Choroid plexus epithelial cell (primary cell): ENCODE results near the gene PPP1R14C.

Experiments
- DNase-seq: peaks from one replicate; pipeline ENCODE4 v3.0.0-alpha.2; 2010; ENCODE audit warnings: low read depth
- H3K4me3 ChIP-seq: 2 replicates; pipeline ENCODE4 v1.5.1; 2011; ENCODE audit warnings: low read depth, mild to moderate bottlenecking, control low read depth, low read length, moderate library complexity
- TF ChIP-seq, protein P1 (sequence below): conservative IDR thresholded peaks from 2 replicates; pipeline ENCODE4 v1.5.1; 2011; ENCODE audit warnings: low read depth, mild to moderate bottlenecking, control low read depth, inconsistent platforms, low read length, moderate library complexity

Gene PPP1R14C

DNA sequence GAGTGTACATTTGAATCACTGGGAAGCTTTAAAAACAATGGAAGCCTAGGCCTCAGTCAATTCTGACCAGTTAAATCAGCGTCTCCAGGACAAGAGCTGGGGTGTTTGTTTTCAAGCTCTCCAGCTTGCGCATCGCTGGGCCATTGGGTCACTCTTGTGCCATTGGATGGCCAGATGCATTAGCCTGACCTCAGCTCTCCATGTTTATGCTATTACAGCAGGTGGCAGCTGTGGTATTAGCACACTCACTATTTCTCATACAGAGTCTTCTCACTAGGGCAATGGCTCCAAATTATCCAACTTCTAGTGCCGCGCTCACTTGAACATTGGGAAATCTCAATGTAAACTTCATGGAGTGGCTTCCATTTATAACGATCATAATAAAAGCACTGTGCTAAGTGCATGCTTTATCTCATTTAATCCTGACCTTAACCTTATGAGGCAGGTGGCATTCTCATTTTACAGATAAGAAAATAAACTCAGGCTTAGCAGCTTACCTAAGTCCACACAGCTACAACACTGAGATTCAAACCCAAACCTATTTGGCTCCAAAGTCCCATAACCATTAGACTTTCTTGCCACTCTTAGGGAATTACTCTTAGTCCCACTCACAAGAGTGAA is 108.8 kb downstream of the PPP1R14C start:
- TF ChIP-seq, protein P1, sequence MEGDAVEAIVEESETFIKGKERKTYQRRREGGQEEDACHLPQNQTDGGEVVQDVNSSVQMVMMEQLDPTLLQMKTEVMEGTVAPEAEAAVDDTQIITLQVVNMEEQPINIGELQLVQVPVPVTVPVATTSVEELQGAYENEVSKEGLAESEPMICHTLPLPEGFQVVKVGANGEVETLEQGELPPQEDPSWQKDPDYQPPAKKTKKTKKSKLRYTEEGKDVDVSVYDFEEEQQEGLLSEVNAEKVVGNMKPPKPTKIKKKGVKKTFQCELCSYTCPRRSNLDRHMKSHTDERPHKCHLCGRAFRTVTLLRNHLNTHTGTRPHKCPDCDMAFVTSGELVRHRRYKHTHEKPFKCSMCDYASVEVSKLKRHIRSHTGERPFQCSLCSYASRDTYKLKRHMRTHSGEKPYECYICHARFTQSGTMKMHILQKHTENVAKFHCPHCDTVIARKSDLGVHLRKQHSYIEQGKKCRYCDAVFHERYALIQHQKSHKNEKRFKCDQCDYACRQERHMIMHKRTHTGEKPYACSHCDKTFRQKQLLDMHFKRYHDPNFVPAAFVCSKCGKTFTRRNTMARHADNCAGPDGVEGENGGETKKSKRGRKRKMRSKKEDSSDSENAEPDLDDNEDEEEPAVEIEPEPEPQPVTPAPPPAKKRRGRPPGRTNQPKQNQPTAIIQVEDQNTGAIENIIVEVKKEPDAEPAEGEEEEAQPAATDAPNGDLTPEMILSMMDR, result no peak
- H3K4me3 ChIP-seq, result no peak overlapping the region
- no peak for DNase-seq

DNA sequence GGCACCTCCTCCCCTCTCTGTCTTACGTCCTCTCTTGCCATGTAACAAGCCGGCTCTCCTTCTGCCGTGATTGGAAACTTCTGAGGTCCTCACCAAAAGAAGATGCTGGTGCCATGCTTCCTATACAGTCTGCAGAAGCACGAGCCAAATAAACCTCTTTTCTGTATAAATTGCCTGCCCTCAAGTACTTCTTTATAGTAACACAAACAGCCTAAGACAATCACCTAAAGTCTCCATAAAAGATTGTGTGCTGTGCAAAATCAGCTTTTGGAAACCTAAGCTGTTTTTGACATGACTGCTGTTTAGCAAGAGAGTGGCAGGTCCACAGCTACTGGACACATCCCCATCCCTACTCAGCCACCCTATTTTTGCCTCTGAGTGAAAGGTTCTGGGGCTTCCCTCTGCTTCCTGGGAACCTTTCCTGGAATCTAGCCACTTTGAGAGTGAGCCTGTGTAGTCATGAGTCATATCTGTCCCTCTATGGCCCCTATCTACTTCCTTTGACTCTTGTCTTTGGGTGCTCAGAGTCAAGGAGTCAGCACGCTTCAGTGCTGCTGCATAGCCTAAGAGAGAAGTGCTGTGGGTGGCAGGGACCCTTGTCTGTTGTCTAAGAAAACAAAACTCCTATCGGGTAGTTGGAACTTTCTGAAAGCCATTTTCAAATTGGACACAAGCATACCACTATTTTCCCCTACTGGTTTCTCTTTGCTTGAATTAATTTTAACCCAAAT is 110.0 kb downstream of the PPP1R14C start:
- DNase-seq, result no peak
- TF ChIP-seq, protein P1, result no peak

GRCh38 chr6:150253489-150253888 is 110.6 kb downstream of the PPP1R14C start:
- H3K4me3 ChIP-seq, result no peak overlapping the region
- TF ChIP-seq, protein P1, result no peak
- DNase-seq, result no peak

More for the DNA sequence above, 110.0 kb downstream of the PPP1R14C start:
- no peak overlapping the region for H3K4me3 ChIP-seq

GRCh38 chr6:150254770-150255169 is 111.9 kb downstream of the PPP1R14C start:
- no peak for DNase-seq
- TF ChIP-seq, protein P1, result no peak
- no peak overlapping the region for H3K4me3 ChIP-seq

DNA sequence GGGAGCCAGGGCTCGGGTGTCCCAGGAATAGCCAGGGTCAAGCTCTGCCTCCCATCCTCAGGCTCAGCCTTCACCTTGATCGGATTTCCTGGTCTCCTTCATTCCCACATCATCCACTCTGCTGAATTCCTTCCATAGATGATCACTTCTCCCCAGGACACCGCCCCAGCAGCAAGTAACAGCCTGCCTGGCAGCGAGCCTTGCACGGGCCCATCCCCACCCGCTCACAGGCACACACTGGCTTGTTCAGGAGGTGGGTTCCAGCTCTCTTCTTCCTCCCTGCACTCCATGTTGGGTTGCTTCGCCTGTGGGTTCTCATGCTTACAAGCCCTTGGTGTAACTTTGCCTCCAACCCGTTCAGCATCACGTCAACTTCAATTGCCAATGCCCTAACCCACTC is 113.0 kb downstream of the PPP1R14C start:
- TF ChIP-seq, protein P1, result no peak
- H3K4me3 ChIP-seq, result no peak overlapping the region
- DNase-seq, result no peak

DNA sequence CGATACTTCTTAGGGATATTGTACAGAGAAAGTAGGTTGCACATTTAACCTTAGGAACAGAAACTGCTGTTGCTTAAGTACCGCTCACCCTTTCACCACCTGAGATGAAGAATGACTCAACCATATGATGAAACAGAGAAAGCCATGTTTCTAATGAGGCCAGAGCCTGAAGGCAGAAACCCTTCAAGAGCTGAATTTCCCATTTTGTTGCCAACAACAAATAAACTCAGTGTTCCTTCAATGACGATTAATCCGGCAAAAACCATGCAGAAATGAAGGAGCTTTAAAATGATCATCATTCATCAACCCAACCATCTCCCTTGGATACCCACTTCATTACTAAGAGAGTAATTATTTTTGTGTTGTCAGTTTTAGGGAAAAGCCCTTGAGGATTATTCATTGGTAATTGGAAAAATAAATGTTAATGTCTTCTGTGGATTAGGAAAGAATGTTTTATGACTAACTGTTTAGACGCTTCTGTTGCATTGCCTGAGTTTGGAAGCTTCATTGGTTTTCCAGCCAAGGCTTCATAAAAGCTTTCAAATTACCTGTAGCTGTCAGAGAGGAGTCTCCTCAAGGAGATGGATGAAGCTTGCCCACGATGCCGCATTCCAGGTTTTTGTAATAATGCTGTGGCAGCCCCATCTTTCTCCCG is 113.9 kb downstream of the PPP1R14C start:
- no peak overlapping the region for H3K4me3 ChIP-seq
- DNase-seq, result peak; percentile 86
- TF ChIP-seq, protein P1, result no peak
